GM12878 (cell line): Measurements from ENCODE around the gene THAP4. TPM values are rescaled to one million over a fixed set of nuclear protein-coding genes. Genes with fewer than 3 reads are reported as not detected.
A peak's percentile ranks its signal among the peaks of the same experiment; 100 is the strongest.

ENCODE experiments used
- ATAC-seq: fragments of 200-7000 bp; cut with Tn5 transposase; 3 replicates; pipeline ENCODE4 v1.9.1; 2020; ENCODE audit warnings: mild to moderate bottlenecking, moderate library complexity
- BruUV-seq: library from RNA; stranded (reverse); fragments of 400-500 nt; replicated peaks from 2 replicates; lab custom pipeline; 2021; lab: Mats Ljungman, UMichigan
- CTCF ChIA-PET: fragments of 300-600 bp; sonication (Branson Sonifier 250); formaldehyde crosslinking; extraction: SDS; loops from one replicate; lab custom pipeline; 2021; ENCODE audit warnings: inconsistent platforms; lab: Yijun Ruan, JAX
- POLR2A ChIA-PET: fragments of 350-600 bp; formaldehyde crosslinking; extraction: SDS; loops from one replicate; lab custom pipeline; 2021; ENCODE audit warnings: inconsistent platforms; lab: Charles Lee
- RAD21 ChIA-PET: fragments of 300-600 bp; sonication (Branson Sonifier 250); formaldehyde crosslinking; loops from one replicate; lab custom pipeline; 2023; ENCODE audit warnings: antibody characterized with exemption; ENCODE audit not compliant: unreplicated experiment; lab: Charles Lee
- SMC1A ChIA-PET: fragments of 300-600 bp; sonication (Branson Sonifier 250); formaldehyde crosslinking; loops from one replicate; lab custom pipeline; 2023; ENCODE audit not compliant: unreplicated experiment, uncharacterized antibody; lab: Charles Lee
- DNase-seq: peaks from one replicate; pipeline ENCODE4 v3.0.0-alpha.2; 2011; ENCODE audit warnings: low read depth, low spot score
- FAIRE-seq: peaks from 3 replicates; lab custom pipeline; 2011; peaks lifted over from hg19 to GRCh38; lab: Jason Lieb, UNC
- H2AFZ ChIP-seq: 2 replicates; pipeline ENCODE4 v1.6.0; 2011; ENCODE audit warnings: low read depth, low read length, control low read depth; ENCODE audit not compliant: control insufficient read depth
- H3K27ac ChIP-seq: 2 replicates; pipeline ENCODE4 v1.5.1; 2011; ENCODE audit warnings: control low read depth; ENCODE audit not compliant: control insufficient read depth, insufficient read depth
- H3K27me3 ChIP-seq, 2 experiments: replicated peaks in 1 of 2; 2 replicates each; pipeline versions ENCODE4 v1.6.0 to v1.6.1; 2011; ENCODE audit warnings: low read length in 1 of 2; ENCODE audit not compliant: control insufficient read depth in 2 of 2, insufficient read depth in 2 of 2
- H3K36me3 ChIP-seq, 2 experiments: 2 replicates each; pipeline ENCODE4 v1.5.1; 2011; ENCODE audit warnings: low read length in 1 of 2; ENCODE audit not compliant: control insufficient read depth in 2 of 2, insufficient read depth in 2 of 2
- H3K4me1 ChIP-seq: 2 replicates; pipeline ENCODE4 v1.6.1; 2011; ENCODE audit warnings: mild to moderate bottlenecking, low read length, moderate library complexity, mixed read lengths; ENCODE audit not compliant: control insufficient read depth, insufficient read depth
- H3K4me2 ChIP-seq: 2 replicates; pipeline ENCODE4 v1.6.0; 2011; ENCODE audit warnings: control low read depth; ENCODE audit not compliant: control insufficient read depth, insufficient read depth
- H3K4me3 ChIP-seq: fragments of 200-600 bp; sonication (generic); 2 replicates; pipeline ENCODE4 v1.5.1; 2016
- H3K79me2 ChIP-seq: 2 replicates; pipeline ENCODE4 v1.6.0; 2011; ENCODE audit warnings: low read length; ENCODE audit not compliant: control insufficient read depth, insufficient read depth
- H3K9ac ChIP-seq: 2 replicates; pipeline ENCODE4 v1.8.0; 2011; ENCODE audit warnings: low read length, control low read depth, mixed read lengths; ENCODE audit not compliant: control insufficient read depth, insufficient read depth
- H3K9me3 ChIP-seq: replicated peaks from 3 replicates; pipeline ENCODE4 v1.5.1; 2011; ENCODE audit warnings: mild to moderate bottlenecking, low read length; ENCODE audit not compliant: control insufficient read depth, insufficient read depth
- H4K20me1 ChIP-seq: 2 replicates; pipeline ENCODE4 v1.6.0; 2011; ENCODE audit not compliant: control insufficient read depth, insufficient read depth
- CBX5 ChIP-seq: sonication (generic); IDR thresholded peaks from 2 replicates; pipeline ENCODE4 v1.6.1; 2016; ENCODE audit warnings: low read depth, moderate library complexity, mild to moderate bottlenecking, inconsistent platforms
- CEBPZ ChIP-seq: fragments of 150-350 bp; IDR thresholded peaks from 2 replicates; pipeline ENCODE4 v1.6.1; 2016; ENCODE audit warnings: low read depth, low read length
- FOXK2 ChIP-seq: fragments of 450-650 bp; IDR thresholded peaks from 2 replicates; pipeline ENCODE4 v1.6.1; 2017; ENCODE audit warnings: mild to moderate bottlenecking, moderate library complexity
- IRF4 ChIP-seq: IDR thresholded peaks from 2 replicates; pipeline ENCODE4 v1.6.1; 2011; ENCODE audit warnings: low read depth, low read length
- MEF2B ChIP-seq: fragments of 450-650 bp; IDR thresholded peaks from 2 replicates; pipeline ENCODE4 v1.6.1; 2018; ENCODE audit warnings: mild to moderate bottlenecking, moderate library complexity; ENCODE audit not compliant: partially characterized antibody, poor library complexity, severe bottlenecking
- NR2F1 ChIP-seq: fragments of 450-650 bp; conservative IDR thresholded peaks from 2 replicates; pipeline ENCODE4 v1.6.1; 2017; ENCODE audit warnings: mild to moderate bottlenecking
- SP1 ChIP-seq: IDR thresholded peaks from one replicate; pipeline ENCODE4 v1.6.1; 2011; ENCODE audit warnings: low read depth, low read length
- SUPT20H ChIP-seq: IDR thresholded peaks from 2 replicates; pipeline ENCODE4 v1.6.1; 2011; ENCODE audit warnings: low read depth, mild to moderate bottlenecking, low read length, moderate library complexity, borderline replicate concordance; ENCODE audit not compliant: control insufficient read depth
- SUZ12 ChIP-seq: fragments of 200-600 bp; sonication (generic); IDR thresholded peaks from one replicate; pipeline ENCODE4 v1.6.1; 2018; ENCODE audit warnings: antibody characterized with exemption, mild to moderate bottlenecking; ENCODE audit not compliant: unreplicated experiment
- TAF1 ChIP-seq: IDR thresholded peaks from 2 replicates; pipeline ENCODE4 v1.6.1; 2011; ENCODE audit warnings: mild to moderate bottlenecking, low read depth, low read length, borderline replicate concordance
- TBL1XR1 ChIP-seq: IDR thresholded peaks from 2 replicates; pipeline ENCODE4 v1.6.1; 2012; ENCODE audit warnings: low read depth, low read length, improper control_type of control experiment
- ZNF217 ChIP-seq: fragments of 450-650 bp; IDR thresholded peaks from 2 replicates; pipeline ENCODE4 v1.6.1; 2017; ENCODE audit warnings: antibody characterized with exemption, mild to moderate bottlenecking
- WGBS: methylation state at CpG from one replicate; pipeline ENCODE4 v1.1.6; 2016; ENCODE audit warnings: low lambda C conversion rate; ENCODE audit not compliant: insufficient replicate concordance, insufficient coverage; ENCODE audit errors: missing lambda C conversion rate; 5-methylcytosine and 5-hydroxymethylcytosine counted together
- in situ Hi-C: fragments of 300-500 bp; cut with MboI; formaldehyde crosslinking; loops from 9 replicates; pipeline ENCODE4 v1.14.3; 2018; ENCODE audit warnings: mixed read lengths
- intact Hi-C: fragments of 100-400 bp; cut with micrococcal nuclease; formaldehyde crosslinking; loops from one replicate; pipeline ENCODE4 v1.14.2; 2022; ENCODE audit not compliant: unreplicated experiment
- polyA plus RNA-seq, 11 experiments: library from polyadenylated mRNA; depleted of rRNA in 4 of 11; unstranded in 6 of 11; stranded (reverse) in 5 of 11; fragments of >200 nt; fragmentation: Nextera tagmentation in 4 of 11; fragmentation: Illumina TruSeq in 1 of 11; extraction: Ambion mirVana in 4 of 11; extraction: Trizol in 1 of 11; gene quantifications; 1 replicate in 1 of 11; 2 replicates in 10 of 11; pipeline versions ENCODE4 v1.2.1 to v1.2.3, GENCODE V29; 2011 to 2016; ENCODE audit warnings: inconsistent platforms in 2 of 11, missing spikeins in 2 of 11, low read depth in 1 of 11
- total RNA-seq, 4 experiments: library from RNA; depleted of rRNA in 3 of 4; stranded (reverse); fragments of >200 nt in 3 of 4; fragmentation: Illumina TruSeq in 1 of 4; extraction: Trizol in 1 of 4; gene quantifications; 2 replicates each; pipeline versions ENCODE4 v1.2.1 to v1.2.3, GENCODE V29; 2013 to 2021

Gene THAP4
- total and polyA plus RNA-seq, 10 of the 15 experiments (the other 5 are each of a cell fraction or from before 2014, with no cell fraction given) = 12.9 to 67.7 (median 44.5) TPM

GRCh38 chr2:241586564-241587264 lies 50.2 kb downstream of the THAP4 start:
- H4K20me1 ChIP-seq = no peaks in the 10 kb centered on the region
- H3K27ac ChIP-seq = no peak overlapping the region
- ATAC-seq (no peak), FAIRE-seq (no peak), DNase-seq (no peak)
- peaks cover 11 to 22% of the 10 kb centered on the region in 2 experiments; a peak in 3 of 4 replicates for H3K36me3 ChIP-seq
- no peak overlapping the region for H2AFZ ChIP-seq
- no peaks in the 10 kb centered on the region for H3K79me2 ChIP-seq
- ChIA-PET POLR2A (no interaction called here), RAD21 (no interaction called here), SMC1A (interaction anchor here (0.8 kb wide), 1 partner anchor 436 kb away, joined by 3 read pairs; no protein-coding TSS in a partner anchor), CTCF (no interaction called here)
- in situ Hi-C loops = no loop called here
- 91% methylated on average over 2 of the region's 2 CpGs for WGBS
- H3K9me3 ChIP-seq = peaks cover 18% of the 10 kb centered on the region
- BruUV-seq = no TSS peak
- H3K4me1 ChIP-seq = no peaks in the 10 kb centered on the region
- H3K9ac ChIP-seq = no peak overlapping the region
- intact Hi-C loops = no loop called here
- H3K27me3 ChIP-seq = no peaks in the 10 kb centered on the region
- no peak overlapping the region for H3K4me2 ChIP-seq
- TF ChIP-seq MEF2B (no peak), SUPT20H (no peak), TBL1XR1 (no peak), NR2F1 (peak; percentile 19; the same call in 1 of the 2 replicates), FOXK2 (no peak), ZNF217 (peak; percentile 66; the same call in 1 of the 2 replicates), TAF1 (no peak), IRF4 (no peak), SUZ12 (no peak), CEBPZ (no peak), SP1 (no peak), CBX5 (peak; percentile 94)
- H3K4me3 ChIP-seq = no peak overlapping the region
